PC-3 (cell line): Measurements from ENCODE around the gene DCP1B.

Experiments used
- EZH2 ChIP-seq: fragments of 300-600 bp; sonication (generic); IDR thresholded peaks from one replicate; pipeline ENCODE4 v1.6.1; 2017; ENCODE audit warnings: antibody characterized with exemption, mild to moderate bottlenecking, low read length; ENCODE audit not compliant: unreplicated experiment
- TF ChIP-seq, protein P1 (sequence below): fragments of 300-600 bp; sonication (generic); conservative IDR thresholded peaks from 2 replicates; pipeline ENCODE4 v1.5.1; 2017; ENCODE audit warnings: antibody characterized with exemption, low read depth, mild to moderate bottlenecking, low read length

DNA sequence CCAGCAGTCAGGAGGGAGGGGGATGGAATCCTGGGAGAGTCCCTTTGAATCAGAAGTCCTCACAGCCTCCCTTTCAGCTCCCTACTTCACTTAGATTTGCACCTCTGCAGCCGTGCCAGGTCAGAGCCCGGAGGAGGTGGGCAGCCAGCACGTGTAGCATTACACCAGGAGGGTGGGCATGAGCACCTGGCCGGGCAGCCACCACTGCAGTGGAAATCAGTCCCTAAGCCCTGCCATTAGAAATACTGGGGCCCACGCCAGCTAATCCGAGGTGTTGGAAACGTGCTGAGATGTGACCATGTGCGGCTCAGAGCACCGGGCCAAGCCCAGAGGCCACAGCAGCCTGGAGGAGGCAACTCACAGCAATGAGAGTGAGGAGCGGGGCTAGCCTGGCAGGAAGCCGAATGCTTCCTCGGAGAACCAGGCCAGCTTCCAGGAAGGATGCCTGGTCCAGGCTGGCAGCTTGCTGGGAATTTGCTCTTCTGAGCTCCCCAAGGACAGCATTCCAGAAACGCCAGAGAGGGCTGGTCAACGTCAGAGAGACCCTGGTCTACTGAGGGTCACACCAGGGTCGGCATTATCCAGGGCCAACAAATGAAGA, 76.4 kb downstream of the DCP1B start:
- TF ChIP-seq, protein P1, sequence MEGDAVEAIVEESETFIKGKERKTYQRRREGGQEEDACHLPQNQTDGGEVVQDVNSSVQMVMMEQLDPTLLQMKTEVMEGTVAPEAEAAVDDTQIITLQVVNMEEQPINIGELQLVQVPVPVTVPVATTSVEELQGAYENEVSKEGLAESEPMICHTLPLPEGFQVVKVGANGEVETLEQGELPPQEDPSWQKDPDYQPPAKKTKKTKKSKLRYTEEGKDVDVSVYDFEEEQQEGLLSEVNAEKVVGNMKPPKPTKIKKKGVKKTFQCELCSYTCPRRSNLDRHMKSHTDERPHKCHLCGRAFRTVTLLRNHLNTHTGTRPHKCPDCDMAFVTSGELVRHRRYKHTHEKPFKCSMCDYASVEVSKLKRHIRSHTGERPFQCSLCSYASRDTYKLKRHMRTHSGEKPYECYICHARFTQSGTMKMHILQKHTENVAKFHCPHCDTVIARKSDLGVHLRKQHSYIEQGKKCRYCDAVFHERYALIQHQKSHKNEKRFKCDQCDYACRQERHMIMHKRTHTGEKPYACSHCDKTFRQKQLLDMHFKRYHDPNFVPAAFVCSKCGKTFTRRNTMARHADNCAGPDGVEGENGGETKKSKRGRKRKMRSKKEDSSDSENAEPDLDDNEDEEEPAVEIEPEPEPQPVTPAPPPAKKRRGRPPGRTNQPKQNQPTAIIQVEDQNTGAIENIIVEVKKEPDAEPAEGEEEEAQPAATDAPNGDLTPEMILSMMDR: no peak
- no peak for TF ChIP-seq EZH2
